ENCODE results near the gene SLC35B4. TPM values are rescaled to one million over a fixed set of nuclear protein-coding genes. Genes with fewer than 3 reads are reported as not detected.

The SLC35B4 gene
- total RNA-seq, 1 experiment from 2014 or later: 14.7 TPM

DNA sequence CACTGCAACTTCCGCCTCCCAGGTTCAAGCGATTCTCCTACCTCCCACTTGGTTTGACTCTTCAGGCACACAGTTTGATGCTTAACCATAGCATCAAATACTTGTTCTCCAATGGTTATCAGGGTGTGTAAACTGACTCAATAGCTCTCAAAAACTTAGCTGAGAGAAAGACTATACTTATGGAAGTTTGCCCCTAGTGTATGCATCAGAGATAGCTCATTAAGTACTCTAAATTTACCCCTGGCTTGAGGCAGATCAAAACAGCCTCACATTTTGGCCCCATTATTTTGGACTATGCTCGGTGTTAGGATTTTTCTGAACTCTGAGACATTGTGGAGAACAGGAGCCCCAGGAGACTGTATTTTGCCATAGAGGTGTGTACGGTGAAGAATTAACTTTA lies 40.8 kb upstream of the SLC35B4 start:
- no TSS peak for BruUV-seq (replicated peaks)
- Histone ChIP-seq H3K27me3 (ENCODE audit: insufficient read depth, low read length) (no peaks in the 10 kb centered on the region), H3K4me3 (replicated peaks in 1 of 2; ENCODE audit: low read depth in 1 of 2, low read length in 2 of 2) (no peak overlapping the region), H3K4me1 (ENCODE audit: control insufficient read depth in 1 of 2, insufficient read depth in 2 of 2, low read length in 2 of 2) (no peaks in the 10 kb centered on the region), H3K27ac (ENCODE audit: low read depth, low read length) (no peak overlapping the region), H3K79me2 (ENCODE audit: insufficient read depth, low read length) (no peaks in the 10 kb centered on the region), H3K9me3 (ENCODE audit: control insufficient read depth in 1 of 2, insufficient read depth in 1 of 2, low read depth in 1 of 2, low read length in 2 of 2) (no peaks in the 10 kb centered on the region), H3K36me3 (ENCODE audit: control insufficient read depth in 1 of 2, insufficient read depth in 2 of 2, low read length in 2 of 2) (no peaks in the 10 kb centered on the region), H3K9ac (ENCODE audit: low read length) (no peak overlapping the region), H3K4me2 (ENCODE audit: low read length) (no peak overlapping the region), H2AFZ (ENCODE audit: low read depth, low read length, poor library complexity, severe bottlenecking) (peak overlapping the region; percentile 100), H4K20me1 (ENCODE audit: insufficient read depth) (no peaks in the 10 kb centered on the region), H3K9me2 (ENCODE audit: insufficient read depth) (no peaks in the 10 kb centered on the region)
- intact Hi-C loops (cut with micrococcal nuclease): no loop called here
- ChIA-PET RAD21 (ENCODE audit: low non-redundant PET in 1 of 2, low total read pairs in 2 of 2, uncharacterized antibody in 2 of 2, unreplicated experiment in 2 of 2) (no interaction called here), CTCF (interaction anchor here (0.9 to 1.8 kb wide), 6 partner anchors 10 to 250 kb away, joined by 3 to 6 read pairs (median 4); partner anchors contain the start of gene SLC35B4), POLR2A (no interaction called here)
- ATAC-seq (peak; percentile 72), DNase-seq (ENCODE audit: low read depth, low spot score) (no peak)
- TF ChIP-seq POLR2AphosphoS5 (IDR thresholded peaks at IDR 0.05; ENCODE audit: low read depth, low read length) (no peak), CTCF (IDR thresholded peaks at IDR 0.05 in 2 of 3, conservative IDR thresholded peaks at IDR 0.05 in 1 of 3; ENCODE audit: borderline replicate concordance in 1 of 3, insufficient read depth in 1 of 3, low read depth in 2 of 3, low read length in 2 of 3) (peak in 2 of 3 experiments; percentile 25 to 41; a peak in 3 of 6 replicates)
- TF ChIP-seq, protein P1, sequence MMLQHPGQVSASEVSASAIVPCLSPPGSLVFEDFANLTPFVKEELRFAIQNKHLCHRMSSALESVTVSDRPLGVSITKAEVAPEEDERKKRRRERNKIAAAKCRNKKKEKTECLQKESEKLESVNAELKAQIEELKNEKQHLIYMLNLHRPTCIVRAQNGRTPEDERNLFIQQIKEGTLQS (IDR thresholded peaks at IDR 0.05): no peak

- Histone ChIP-seq H2AFZ (ENCODE audit: low read depth, low read length, poor library complexity, severe bottlenecking) (no peak overlapping the region), H3K27ac (ENCODE audit: low read depth, low read length) (no peak overlapping the region), H3K4me2 (ENCODE audit: low read length) (no peak overlapping the region), H3K9me2 (ENCODE audit: insufficient read depth) (no peaks in the 10 kb centered on the region), H3K9ac (ENCODE audit: low read length) (no peak overlapping the region), H3K4me1 (ENCODE audit: control insufficient read depth in 1 of 2, insufficient read depth in 2 of 2, low read length in 2 of 2) (no peaks in the 10 kb centered on the region), H3K9me3 (ENCODE audit: control insufficient read depth in 1 of 2, insufficient read depth in 1 of 2, low read depth in 1 of 2, low read length in 2 of 2) (no peaks in the 10 kb centered on the region), H4K20me1 (ENCODE audit: insufficient read depth) (no peaks in the 10 kb centered on the region), H3K36me3 (ENCODE audit: control insufficient read depth in 1 of 2, insufficient read depth in 2 of 2, low read length in 2 of 2) (no peaks in the 10 kb centered on the region), H3K79me2 (ENCODE audit: insufficient read depth, low read length) (no peaks in the 10 kb centered on the region), H3K4me3 (replicated peaks in 1 of 2; ENCODE audit: low read depth in 1 of 2, low read length in 2 of 2) (no peak overlapping the region), H3K27me3 (ENCODE audit: insufficient read depth, low read length) (no peaks in the 10 kb centered on the region)
- RAD21 ChIA-PET (ENCODE audit: low non-redundant PET in 1 of 2, low total read pairs in 2 of 2, uncharacterized antibody in 2 of 2, unreplicated experiment in 2 of 2): no interaction called here
- intact Hi-C loops (cut with micrococcal nuclease): no loop called here
- DNase-seq (ENCODE audit: low read depth, low spot score) (no peak), ATAC-seq (no peak)
- POLR2A ChIA-PET: interaction anchor here (0.7 kb wide), 1 partner anchor 1889 kb away, joined by 3 read pairs; no protein-coding TSS in a partner anchor
- CTCF ChIA-PET: interaction anchor here (1.8 kb wide), 1 partner anchor 11 kb away, joined by 5 read pairs; no protein-coding TSS in a partner anchor
- TF ChIP-seq POLR2A (IDR thresholded peaks at IDR 0.05; ENCODE audit: borderline replicate concordance, extremely low read depth, insufficient read depth, insufficient read length) (no peak), SIN3A (IDR thresholded peaks at IDR 0.05; ENCODE audit: low read depth) (no peak), CTCF (IDR thresholded peaks at IDR 0.05 in 2 of 3, conservative IDR thresholded peaks at IDR 0.05 in 1 of 3; ENCODE audit: borderline replicate concordance in 1 of 3, insufficient read depth in 1 of 3, low read depth in 2 of 3, low read length in 2 of 3) (no peak), ELF1 (IDR thresholded peaks at IDR 0.05; ENCODE audit: borderline replicate concordance, low read depth) (no peak), SRF (IDR thresholded peaks at IDR 0.05; ENCODE audit: low read depth) (no peak), MAX (IDR thresholded peaks at IDR 0.05) (no peak), EZH2phosphoT487 (IDR thresholded peaks at IDR 0.05; ENCODE audit: borderline replicate concordance) (no peak)
- no TSS peak for BruUV-seq (replicated peaks)
Measured at GRCh38 chr7:134356421-134356936, 39.7 kb upstream of the SLC35B4 start.

Data from HCT116 (cell line).